DMS114 treated with DMSO at 0.1 percent for 48 hours (cell line): ENCODE data around the gene ZNF516.

ENCODE experiments used
- DNase-seq: peaks from one replicate; lab custom pipeline; 2025; ENCODE audit not compliant: unreplicated experiment; lab: John Stamatoyannopoulos, UW

Gene ZNF516

DNA sequence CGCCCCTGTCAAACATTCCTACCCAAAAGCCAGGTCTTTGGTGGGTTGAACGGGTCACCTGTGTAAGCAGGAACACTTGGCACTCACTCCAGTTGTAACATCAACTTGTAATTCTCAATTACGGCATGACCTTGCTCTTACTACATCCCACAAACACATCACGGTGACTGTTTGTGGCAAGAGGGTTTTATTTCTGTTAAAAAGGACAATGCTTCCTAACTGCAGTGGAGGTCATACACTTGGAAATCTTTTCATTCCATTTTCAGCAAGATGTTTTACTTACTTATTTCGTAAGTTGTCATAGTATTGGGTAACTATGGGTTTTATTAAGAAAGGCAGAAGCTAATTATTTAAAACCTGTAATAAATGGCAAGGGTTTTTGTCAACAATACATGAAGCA lies 126.1 kb downstream of the ZNF516 start:
- DNase-seq: no peak

- DNase-seq: no peak
Measured at GRCh38 chr18:76368271-76368670, 126.8 kb downstream of the ZNF516 start.

DNA sequence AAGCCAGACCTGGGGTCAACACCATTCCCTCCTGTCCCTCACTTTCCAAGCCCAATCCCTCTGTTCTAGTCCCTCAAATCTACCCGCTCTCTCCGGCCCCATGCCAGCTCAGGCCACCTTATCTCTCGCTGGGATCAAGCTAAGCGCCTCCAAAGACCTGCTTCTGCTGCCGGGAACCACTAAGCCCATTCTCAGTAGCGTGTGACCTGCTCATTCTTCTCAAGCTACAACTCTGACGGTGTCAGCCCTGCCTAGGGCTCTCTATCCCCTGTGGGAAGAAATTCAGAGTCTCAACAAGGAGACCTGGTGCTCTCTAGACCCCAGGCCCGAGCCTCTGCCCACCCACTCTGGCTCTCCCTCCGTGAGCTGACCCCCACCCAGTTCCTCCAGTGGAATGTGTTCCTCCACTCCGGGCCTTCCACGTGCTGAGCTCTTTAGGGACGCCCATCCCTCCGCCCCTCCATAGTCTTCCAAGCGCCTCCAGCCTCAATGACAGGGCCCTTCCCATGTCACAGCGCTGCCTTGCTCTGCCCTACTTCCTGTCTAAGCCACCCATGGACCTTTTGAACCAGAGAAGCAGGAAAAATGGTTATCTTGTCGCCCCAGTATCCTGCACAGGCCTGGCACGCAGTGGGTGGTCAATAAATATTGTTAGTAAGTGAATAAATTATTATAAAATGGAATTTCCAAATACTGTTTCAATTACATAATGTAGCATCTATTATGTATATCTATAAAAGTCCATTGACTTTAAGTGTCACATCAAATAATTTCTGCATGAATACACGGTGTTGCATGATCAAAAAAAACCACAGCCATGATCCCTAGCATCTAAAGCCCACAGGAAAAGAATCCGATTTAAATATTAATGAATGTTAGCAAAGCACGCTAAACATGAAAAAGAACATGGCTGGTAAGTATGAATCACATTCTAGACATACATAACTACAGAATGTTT lies 127.6 kb downstream of the ZNF516 start:
- DNase-seq: no peak

GRCh38 chr18:76365561-76365960 lies 129.5 kb downstream of the ZNF516 start:
- DNase-seq: no peak

DNA sequence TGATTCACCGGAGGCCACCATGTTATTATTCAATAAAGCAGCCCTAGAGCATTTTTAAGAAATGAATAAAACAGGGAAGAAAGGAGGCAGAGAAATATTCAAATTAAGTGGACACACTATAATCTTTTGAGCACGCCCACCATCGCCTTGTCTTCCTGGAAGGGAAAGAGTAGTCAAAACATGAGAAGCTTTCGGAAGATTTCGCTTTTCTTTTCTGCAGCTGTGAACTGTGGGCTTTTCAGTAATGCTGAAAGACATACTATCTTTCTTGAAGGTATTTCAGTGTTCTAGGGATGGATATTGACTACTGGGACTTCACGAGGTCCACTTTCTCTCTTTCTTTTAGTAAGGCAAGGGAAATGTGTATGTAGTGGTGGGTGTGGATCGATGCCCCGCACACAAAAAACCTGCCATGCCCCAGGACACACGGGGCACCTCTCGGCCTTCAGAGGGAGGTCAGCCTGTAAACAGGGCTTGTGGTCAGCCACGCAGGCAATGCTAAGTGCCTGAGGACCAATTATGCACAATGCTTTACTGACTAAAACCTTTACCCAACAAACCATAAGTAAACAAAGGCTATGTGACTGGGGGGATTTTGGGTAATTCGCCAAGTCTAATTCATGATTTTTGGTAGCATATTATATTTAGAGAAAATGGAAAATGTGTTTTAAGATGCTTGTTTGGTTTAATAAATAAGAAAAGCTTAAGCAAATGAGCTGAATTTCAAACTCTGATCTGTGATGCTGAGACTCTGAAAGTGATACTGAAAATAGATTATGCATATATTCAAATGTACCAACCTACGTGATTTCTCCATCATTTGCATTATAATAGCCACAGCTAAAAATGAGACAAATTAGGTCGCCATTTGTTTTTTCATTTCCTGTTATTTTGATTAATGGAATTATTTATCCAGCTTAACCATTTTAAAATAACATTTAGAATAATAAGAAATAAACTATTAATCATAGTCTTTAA lies 130.5 kb downstream of the ZNF516 start:
- DNase-seq: no peak

DNA sequence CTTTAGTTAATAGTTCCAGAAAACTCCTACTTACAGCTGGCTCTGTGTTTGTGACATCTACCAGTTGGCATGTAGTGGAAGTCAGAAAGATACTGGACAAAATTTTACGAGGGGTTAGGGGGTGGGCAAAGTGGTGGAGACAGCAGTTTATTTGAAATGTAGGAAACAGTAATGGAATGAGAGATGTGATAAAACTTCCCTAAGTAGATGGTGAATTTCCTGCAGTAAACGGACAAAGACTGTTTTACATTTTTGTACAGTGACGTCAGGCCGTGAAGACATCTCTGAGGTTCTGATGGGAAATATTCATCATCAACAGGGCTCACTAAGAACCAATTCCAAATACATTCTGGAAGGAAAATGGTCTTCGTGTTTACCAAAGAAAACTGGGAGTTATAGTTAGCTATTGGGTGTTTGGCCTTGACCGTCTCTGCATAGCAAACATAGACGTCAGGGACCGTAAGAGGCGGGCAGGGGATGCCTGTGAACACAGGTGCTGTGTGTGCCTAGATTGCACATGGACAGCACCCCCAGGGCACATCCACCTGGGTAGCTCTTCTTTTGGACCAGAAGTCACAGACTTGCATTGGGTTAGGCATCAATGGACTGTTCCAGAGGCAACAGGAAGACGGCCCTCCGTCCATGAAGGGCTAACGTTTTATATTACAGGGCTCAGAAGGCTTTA lies 131.5 kb downstream of the ZNF516 start:
- DNase-seq: no peak

GRCh38 chr18:76362676-76363075 lies 132.4 kb downstream of the ZNF516 start:
- DNase-seq: no peak

DNA sequence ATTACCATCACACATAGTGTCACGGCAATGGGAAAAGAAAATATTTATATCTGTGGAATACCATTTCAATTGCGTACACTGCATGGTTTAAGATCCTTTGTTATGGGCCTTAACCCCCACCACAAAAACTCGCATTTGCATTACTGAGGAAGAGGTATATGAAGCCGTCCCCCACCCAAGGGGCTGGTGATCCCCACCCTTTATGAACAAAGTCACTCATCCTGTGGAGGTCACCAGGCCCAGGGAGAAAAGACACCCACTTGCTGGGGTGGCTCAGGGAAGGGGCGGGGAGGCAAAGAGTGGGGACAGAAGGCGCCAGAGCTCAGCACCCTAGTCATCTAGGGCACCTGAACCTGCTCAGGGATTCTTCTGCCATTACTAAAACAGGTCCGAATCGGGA lies 133.8 kb downstream of the ZNF516 start:
- no peak for DNase-seq

GRCh38 chr18:76359909-76360308 lies 135.1 kb downstream of the ZNF516 start:
- no peak for DNase-seq

GRCh38 chr18:76358774-76359173 lies 136.3 kb downstream of the ZNF516 start:
- DNase-seq: no peak

GRCh38 chr18:76357585-76358260 lies 137.3 kb downstream of the ZNF516 start:
- DNase-seq: no peak

DNA sequence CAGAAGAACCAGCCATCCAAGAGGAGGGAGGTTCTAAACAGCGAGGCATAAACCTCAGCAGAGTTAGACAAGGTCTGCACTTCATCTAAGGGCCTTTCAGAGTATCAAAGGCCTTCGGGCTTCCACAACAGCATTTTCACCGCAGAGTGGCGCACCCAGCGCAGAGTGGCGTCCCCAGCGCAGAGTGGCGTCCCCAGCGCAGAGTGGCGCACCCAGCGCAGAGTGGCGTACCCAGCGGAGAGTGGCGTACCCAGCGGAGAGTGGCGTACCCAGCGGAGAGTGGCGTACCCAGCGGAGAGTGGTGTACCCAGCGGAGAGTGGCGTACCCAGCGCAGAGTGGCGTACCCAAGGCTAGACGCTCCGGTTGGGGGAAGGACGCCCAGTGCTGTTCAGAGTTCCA lies 137.9 kb downstream of the ZNF516 start:
- DNase-seq: no peak

DNA sequence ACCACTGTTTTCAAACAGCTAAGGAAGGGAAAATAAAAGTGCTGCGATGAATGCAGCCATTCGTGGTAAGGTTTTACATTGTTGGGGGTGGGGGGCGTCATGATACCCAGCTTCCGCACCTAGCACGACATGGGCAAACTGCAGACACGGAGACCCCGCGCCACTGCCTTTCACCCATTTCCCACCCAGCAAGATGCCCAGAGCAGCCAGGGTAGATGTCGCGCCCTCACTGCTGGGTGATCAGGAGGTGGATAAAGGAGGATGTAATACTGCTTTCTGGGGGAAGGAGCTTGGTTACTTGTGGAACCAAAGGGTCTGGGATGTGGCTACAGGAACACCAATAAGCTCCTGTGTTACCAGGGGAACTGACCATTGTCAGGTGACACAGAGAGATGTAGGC lies 138.4 kb downstream of the ZNF516 start:
- no peak for DNase-seq

- DNase-seq: no peak
Measured at GRCh38 chr18:76354348-76354747, 140.7 kb downstream of the ZNF516 start.

- no peak for DNase-seq
Measured at GRCh38 chr18:76353500-76353899, 141.5 kb downstream of the ZNF516 start.

DNA sequence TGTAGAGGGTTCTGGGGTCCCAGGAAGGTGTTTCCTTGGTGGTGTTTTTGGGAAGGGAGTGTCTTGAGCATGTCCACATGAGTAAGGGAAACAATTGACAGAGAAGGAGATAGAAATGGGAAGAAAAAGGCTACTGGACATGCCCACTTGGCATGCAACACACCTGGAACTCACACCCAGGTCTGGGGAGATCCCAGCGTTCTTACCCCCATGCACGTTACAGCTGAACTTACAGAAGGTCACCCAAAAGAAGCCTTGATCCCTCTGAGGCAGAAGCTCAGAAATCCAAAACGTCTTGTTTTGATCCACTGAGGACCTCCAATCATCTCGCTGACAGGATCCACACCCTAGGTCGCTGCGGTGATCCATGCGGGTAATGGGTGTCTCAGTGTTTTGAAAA lies 142.0 kb downstream of the ZNF516 start:
- DNase-seq: no peak

- no peak for DNase-seq
Measured at GRCh38 chr18:76351961-76352581, 143.0 kb downstream of the ZNF516 start.

DNA sequence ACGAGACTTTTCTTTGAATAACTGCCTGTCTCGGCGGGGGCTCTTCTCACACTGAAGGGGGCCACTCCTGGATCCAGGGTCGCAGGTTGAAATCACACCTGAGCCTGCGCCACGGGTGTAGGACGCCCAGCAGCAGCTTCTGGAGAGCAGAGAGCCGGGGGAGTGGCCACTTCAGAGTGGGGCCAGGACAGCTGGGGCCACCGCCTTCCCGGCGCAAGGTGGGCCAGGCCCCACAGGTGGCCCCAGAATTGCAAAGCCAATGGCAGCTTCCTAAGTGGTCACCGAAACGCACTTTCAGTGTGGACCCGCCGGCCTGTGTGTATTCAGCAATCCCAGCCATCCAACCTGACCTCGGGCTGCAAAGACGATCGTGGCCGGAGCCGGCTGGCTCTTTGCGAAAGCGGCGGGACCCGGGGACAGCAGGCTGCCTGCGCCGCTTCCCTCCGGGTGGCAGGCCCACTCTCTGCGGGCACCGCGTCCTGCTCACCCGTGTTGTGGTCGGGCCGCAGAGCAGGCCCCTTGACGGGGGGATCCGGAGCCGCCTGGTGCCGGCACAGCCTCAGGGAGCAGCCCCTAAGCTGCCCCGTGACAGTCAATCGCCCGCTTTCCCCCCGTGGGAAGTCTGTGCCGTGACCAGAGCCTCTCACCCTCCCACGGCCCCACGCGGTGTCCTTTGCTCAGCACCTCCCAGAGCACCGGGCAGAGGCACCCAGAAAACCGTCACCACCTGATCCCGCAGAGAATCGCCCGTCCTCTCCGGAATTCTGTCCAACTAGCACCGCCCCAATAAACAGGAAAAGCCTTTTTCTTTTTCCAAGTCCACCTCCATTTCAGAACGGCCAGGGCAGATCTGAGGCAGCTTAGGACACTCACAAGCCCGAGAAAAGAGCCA lies 144.7 kb downstream of the ZNF516 start:
- no peak for DNase-seq

DNA sequence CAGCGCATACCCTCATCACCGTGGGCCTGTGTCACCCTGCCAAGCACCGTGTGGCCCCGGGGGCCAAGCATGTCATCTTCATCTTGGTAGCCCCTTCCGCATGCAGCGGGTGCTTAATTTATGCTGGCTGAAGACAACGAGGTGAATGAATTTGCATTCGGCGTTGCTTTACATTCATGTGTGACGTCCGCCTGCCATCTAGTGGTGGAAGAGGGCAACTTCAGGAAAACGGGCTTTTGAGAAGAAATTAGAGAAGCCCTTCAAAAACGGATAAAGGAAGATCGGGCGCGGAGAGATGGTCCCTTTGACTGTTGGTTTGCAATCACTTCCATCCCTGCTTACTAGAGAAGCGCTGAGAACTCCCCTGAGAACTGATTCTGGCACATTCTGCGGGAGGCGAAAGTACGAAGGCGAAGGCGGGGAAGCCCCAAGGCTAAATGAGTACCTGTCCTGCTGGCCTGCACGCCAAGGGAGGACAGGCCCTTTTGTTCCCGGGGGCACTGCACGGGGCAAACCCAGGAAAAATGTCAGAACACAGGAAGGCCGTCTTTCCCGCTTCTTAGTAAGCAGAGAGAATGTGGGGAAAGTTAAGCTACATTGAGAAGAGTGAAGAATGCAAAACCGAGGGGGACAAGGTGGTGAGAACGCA lies 145.9 kb downstream of the ZNF516 start:
- DNase-seq: peak; percentile 31
